ENCODE data around the gene XPO4. TPM values are rescaled to one million over a fixed set of nuclear protein-coding genes. Genes with fewer than 3 reads are reported as not detected.

Gene XPO4
- total RNA-seq, 1 experiment from 2014 or later: 34.9 TPM

DNA sequence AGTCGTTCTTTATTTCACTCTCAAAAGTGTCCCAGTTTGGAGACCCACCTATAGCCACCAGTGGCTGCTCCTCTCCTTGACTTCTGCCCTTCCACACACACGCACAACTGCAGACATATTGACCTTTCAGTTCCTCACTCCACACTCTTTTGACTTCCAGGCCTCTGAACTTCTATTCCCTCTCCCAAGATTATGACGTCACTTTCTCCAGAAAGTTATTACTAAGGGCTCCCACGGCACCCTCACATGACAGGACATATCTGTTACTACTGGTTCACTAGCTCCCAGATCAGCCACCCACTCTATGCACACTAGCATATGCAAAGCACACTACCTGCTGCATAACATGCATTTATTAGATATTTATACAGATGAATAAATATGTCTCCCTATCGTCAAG, 45.9 kb downstream of the XPO4 start:
- peaks cover 19% of the 10 kb centered on the region for H3K36me3 Mint-ChIP-seq
- no peaks in the 10 kb centered on the region for H3K27me3 Mint-ChIP-seq (ENCODE audit: low read depth)
- no peaks in the 10 kb centered on the region for H3K9me3 Mint-ChIP-seq
- no peak overlapping the region for H3K4me3 Mint-ChIP-seq
- TF ChIP-seq ZNF263 (CRISPR knock-in tag; IDR thresholded peaks at IDR 0.05; ENCODE audit: low read depth) (no peak), ZNF423 (CRISPR knock-in tag; IDR thresholded peaks at IDR 0.05) (no peak), EMX1 (CRISPR knock-in tag; IDR thresholded peaks at IDR 0.05) (no peak), RELA (CRISPR knock-in tag; IDR thresholded peaks at IDR 0.05; ENCODE audit: borderline replicate concordance) (no peak), TEAD4 (CRISPR knock-in tag; IDR thresholded peaks at IDR 0.05) (no peak), ZSCAN18 (CRISPR knock-in tag; IDR thresholded peaks at IDR 0.05) (no peak), E2F1 (CRISPR knock-in tag; IDR thresholded peaks at IDR 0.05) (no peak), GRHL2 (CRISPR knock-in tag; IDR thresholded peaks at IDR 0.05; ENCODE audit: insufficient replicate concordance, severe bottlenecking) (no peak)
- H3K4me1 Mint-ChIP-seq: no peaks in the 10 kb centered on the region
- POLR2A ChIA-PET: interaction anchor here (0.5 kb wide), 1 partner anchor 8 kb away, joined by 3 read pairs; no protein-coding TSS in a partner anchor
- no peak for ATAC-seq
- CTCF ChIA-PET: no interaction called here
- no peak for DNase-seq (ENCODE audit: low spot score)
- peak overlapping the region; percentile 31 for H3K27ac Mint-ChIP-seq

DNA sequence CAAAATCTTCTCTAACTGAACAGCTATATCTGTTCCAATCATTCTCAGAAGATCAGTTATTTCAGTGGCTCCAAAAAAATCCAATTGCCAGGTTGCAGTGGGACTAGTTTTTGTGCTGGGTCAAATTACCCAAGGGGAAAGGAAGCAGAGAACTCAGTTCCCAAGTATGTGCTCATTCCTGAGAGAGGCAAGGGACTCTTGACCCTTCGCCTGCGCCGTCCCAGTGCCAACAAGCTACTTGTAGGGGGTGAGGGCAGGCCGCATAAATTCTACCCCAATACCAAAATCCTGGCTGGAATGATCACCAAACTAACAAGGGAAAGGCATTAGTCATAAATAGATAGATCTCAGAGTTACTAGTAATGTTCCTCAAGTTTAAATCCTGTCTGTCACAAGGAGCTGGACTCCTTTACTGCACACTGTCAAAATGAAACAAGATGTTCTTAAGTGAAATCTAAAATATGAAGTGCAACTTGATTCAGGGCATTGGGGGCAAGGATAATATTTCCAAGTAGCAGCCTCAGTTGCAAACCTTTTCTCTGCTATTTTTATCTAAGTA, 50.6 kb downstream of the XPO4 start:
- ChIA-PET POLR2A (no interaction called here), CTCF (no interaction called here)
- ATAC-seq: no peak
- Mint-ChIP-seq H3K27me3 (ENCODE audit: low read depth) (no peaks in the 10 kb centered on the region), H3K27ac (no peak overlapping the region; the same call in 1 of the 2 replicates), H3K4me1 (peaks cover 13% of the 10 kb centered on the region), H3K36me3 (peaks cover 9% of the 10 kb centered on the region), H3K4me3 (no peak overlapping the region), H3K9me3 (no peaks in the 10 kb centered on the region)
- DNase-seq (ENCODE audit: low spot score): no peak
- TF ChIP-seq CDX4 (CRISPR knock-in tag; IDR thresholded peaks at IDR 0.05; ENCODE audit: borderline replicate concordance) (no peak), MXD4 (CRISPR knock-in tag; IDR thresholded peaks at IDR 0.05; ENCODE audit: borderline replicate concordance) (no peak), MAX (CRISPR knock-in tag; IDR thresholded peaks at IDR 0.05) (no peak), CTCF (IDR thresholded peaks at IDR 0.05) (no peak), HMGA2 (CRISPR knock-in tag; IDR thresholded peaks at IDR 0.05) (no peak), ZBTB43 (CRISPR knock-in tag; IDR thresholded peaks at IDR 0.05) (no peak), RORB (CRISPR knock-in tag; IDR thresholded peaks at IDR 0.05) (no peak)
- TF ChIP-seq, protein P1, sequence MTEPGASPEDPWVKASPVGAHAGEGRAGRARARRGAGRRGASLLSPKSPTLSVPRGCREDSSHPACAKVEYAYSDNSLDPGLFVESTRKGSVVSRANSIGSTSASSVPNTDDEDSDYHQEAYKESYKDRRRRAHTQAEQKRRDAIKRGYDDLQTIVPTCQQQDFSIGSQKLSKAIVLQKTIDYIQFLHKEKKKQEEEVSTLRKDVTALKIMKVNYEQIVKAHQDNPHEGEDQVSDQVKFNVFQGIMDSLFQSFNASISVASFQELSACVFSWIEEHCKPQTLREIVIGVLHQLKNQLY (CRISPR knock-in tag; IDR thresholded peaks at IDR 0.05): no peak

All from WTC11 (cell line).